Lung (tissue), 12 donors: ENCODE measurements around the gene TTC36. TPM values are rescaled to one million over a fixed set of nuclear protein-coding genes. Genes with fewer than 3 reads are reported as not detected.
A peak's percentile ranks its signal among the peaks of the same experiment; 100 is the strongest.
"Not testable (repeated sequence)": the region's sequence is repeated elsewhere in the genome, so short reads cannot be mapped to it uniquely, and the experiment has no call there.

Experiments
- ATAC-seq: fragments of 200-7000 bp; cut with Tn5 transposase; one replicate; pipeline ENCODE4 v1.9.1; 2020; ENCODE audit warnings: moderate number of reproducible peaks; ENCODE audit not compliant: insufficient read depth, low FRiP score
- DNase-seq, 3 donors: peaks; one replicate each; pipeline ENCODE4 v3.0.0-alpha.2; 2013 to 2017
- H3K27ac ChIP-seq, 2 donors: one replicate each; pipeline ENCODE4 v1.5.1; 2013; ENCODE audit warnings: mild to moderate bottlenecking in 2 of 2, moderate library complexity in 2 of 2, control low read depth in 1 of 2, inconsistent platforms in 1 of 2, low read depth in 1 of 2, low read length in 1 of 2
- H3K27me3 ChIP-seq, 3 donors: one replicate each; pipeline ENCODE4 v1.5.1; 2013; ENCODE audit warnings: low read length in 2 of 3; ENCODE audit not compliant: control insufficient read depth in 3 of 3, insufficient read depth in 3 of 3
- H3K36me3 ChIP-seq, 4 donors: one replicate each; pipeline ENCODE4 v1.5.1; 2013; ENCODE audit warnings: low read length in 4 of 4, mild to moderate bottlenecking in 1 of 4, moderate library complexity in 1 of 4; ENCODE audit not compliant: control insufficient read depth in 4 of 4, insufficient read depth in 4 of 4
- H3K4me1 ChIP-seq, 5 donors: one replicate each; pipeline ENCODE4 v1.5.1; 2013; ENCODE audit warnings: low read length in 5 of 5, mild to moderate bottlenecking in 2 of 5, moderate library complexity in 1 of 5; ENCODE audit not compliant: control insufficient read depth in 5 of 5, insufficient read depth in 5 of 5
- H3K4me3 ChIP-seq: one replicate; pipeline ENCODE4 v1.5.1; 2013; ENCODE audit warnings: mild to moderate bottlenecking, control low read depth, moderate library complexity
- H3K9ac ChIP-seq, 2 donors: one replicate each; pipeline ENCODE4 v1.5.1; 2013; ENCODE audit warnings: low read length in 2 of 2, control low read depth in 1 of 2; ENCODE audit not compliant: insufficient read depth in 1 of 2
- H3K9me3 ChIP-seq, 4 donors: one replicate each; pipeline ENCODE4 v1.5.1; 2013; ENCODE audit warnings: low read length in 3 of 4, mild to moderate bottlenecking in 1 of 4, moderate library complexity in 1 of 4; ENCODE audit not compliant: control insufficient read depth in 4 of 4, insufficient read depth in 3 of 4
- CTCF ChIP-seq: IDR thresholded peaks from 2 replicates; pipeline ENCODE4 v1.5.1; 2012; ENCODE audit warnings: mild to moderate bottlenecking; ENCODE audit errors: control extremely low read depth, extremely low read depth
- WGBS, 2 donors: extraction: QIAGEN DNeasy Blood & Tissue Kit; methylation state at CpG; one replicate each; pipeline ENCODE4 v1.1.7; 2013; 5-methylcytosine and 5-hydroxymethylcytosine counted together
- polyA plus RNA-seq, 2 donors: library from polyadenylated mRNA; stranded (reverse); fragments of 200-250 nt; gene quantifications; one replicate each; pipeline ENCODE4 v1.2.1, GENCODE V29; 2013
- total RNA-seq, 2 donors: library from RNA; depleted of rRNA in 1 of 2; stranded (reverse); fragments of >200 nt in 1 of 2; gene quantifications; one replicate each; pipeline ENCODE4 v1.2.1, GENCODE V29; 2014 to 2021
- donor health status: control.
- donor health status: control.
- donor health status: Bipolar disorder and iron deficiency.
- donor health status: healthy.
- donor health status: DM: yes; HTN: yes; CAD: no.

TTC36 gene
- total and polyA plus RNA-seq, 4 donors = 0.14 to 1.6 (median 0.68) TPM

- H3K4me1 ChIP-seq = peaks cover 2 to 29% (median 8%) of the 10 kb centered on the region in 5 donors
- H3K9ac ChIP-seq = peak within 1 kb of the TSS; percentile 85 to 90
- DNase-seq (peak; percentile 91 to 94 (median 91)), ATAC-seq (peak; percentile 88)
- H3K4me3 ChIP-seq = peak within 1 kb of the TSS; percentile 100
- no peaks in the 10 kb centered on the region for H3K27me3 ChIP-seq
- H3K27ac ChIP-seq = peak within 1 kb of the TSS; percentile 93 to 100
- TF ChIP-seq CTCF = no peak
- 0 to 1% methylated on average over 48 to 54 of the region's 55 CpGs for WGBS, 2 donors
- peaks cover 0 to 9% (median 1%) of the 10 kb centered on the region in 4 donors for H3K36me3 ChIP-seq
- H3K9me3 ChIP-seq = no peaks in the 10 kb centered on the region
Observed at GRCh38 chr11:118572061-118572980, 45.0 kb downstream of the TTC36 start, which contains the start of gene ARCN1. Gene ARCN1 (plus strand): TSS chr11:118572409. CDS start chr11:118572548, 139 bp downstream.

- H3K27me3 ChIP-seq = no peaks in the 10 kb centered on the region
- H3K4me1 ChIP-seq = peaks cover 4 to 29% (median 8%) of the 10 kb centered on the region in 5 donors
- WGBS, 2 donors = 3 to 5% methylated on average over 10 of the region's 10 CpGs
- H3K4me3 ChIP-seq = peak overlapping the region; percentile 100
- TF ChIP-seq CTCF = no peak
- H3K36me3 ChIP-seq = peaks cover 0 to 9% (median 3%) of the 10 kb centered on the region in 4 donors
- peak overlapping the region; percentile 85 to 90 for H3K9ac ChIP-seq
- ATAC-seq (no peak), DNase-seq (peak in 2 of 3 donors; percentile 51 to 57)
- no peaks in the 10 kb centered on the region for H3K9me3 ChIP-seq
- peak overlapping the region; percentile 93 to 100 for H3K27ac ChIP-seq
Observed at GRCh38 chr11:118572981-118573550, 45.8 kb downstream of the TTC36 start.

- no peak overlapping the region for H3K27ac ChIP-seq
- no peak overlapping the region for H3K4me3 ChIP-seq
- ATAC-seq = no peak
- WGBS, 2 donors = 91 to 97% methylated on average over 7 of the region's 7 CpGs
- TF ChIP-seq CTCF = no peak
- H3K9ac ChIP-seq = no peak overlapping the region
- peaks cover 4 to 29% (median 8%) of the 10 kb centered on the region in 5 donors for H3K4me1 ChIP-seq
- DNase-seq = no peak
- no peaks in the 10 kb centered on the region for H3K27me3 ChIP-seq
- no peaks in the 10 kb centered on the region for H3K9me3 ChIP-seq
- peaks cover 0 to 9% (median 3%) of the 10 kb centered on the region in 4 donors for H3K36me3 ChIP-seq
Observed at GRCh38 chr11:118574636-118575035, 47.4 kb downstream of the TTC36 start.

- not testable (repeated sequence) for H3K27ac ChIP-seq, H3K4me3 ChIP-seq, H3K9me3 ChIP-seq, H3K9ac ChIP-seq, ATAC-seq, DNase-seq, H3K36me3 ChIP-seq, H3K27me3 ChIP-seq
- H3K4me1 ChIP-seq = peaks cover 4 to 25% (median 8%) of the 10 kb centered on the region in 5 donors
Observed at GRCh38 chr11:118577995-118578394, 50.7 kb downstream of the TTC36 start.
